ENCODE data around the gene FOXQ1.

DNA sequence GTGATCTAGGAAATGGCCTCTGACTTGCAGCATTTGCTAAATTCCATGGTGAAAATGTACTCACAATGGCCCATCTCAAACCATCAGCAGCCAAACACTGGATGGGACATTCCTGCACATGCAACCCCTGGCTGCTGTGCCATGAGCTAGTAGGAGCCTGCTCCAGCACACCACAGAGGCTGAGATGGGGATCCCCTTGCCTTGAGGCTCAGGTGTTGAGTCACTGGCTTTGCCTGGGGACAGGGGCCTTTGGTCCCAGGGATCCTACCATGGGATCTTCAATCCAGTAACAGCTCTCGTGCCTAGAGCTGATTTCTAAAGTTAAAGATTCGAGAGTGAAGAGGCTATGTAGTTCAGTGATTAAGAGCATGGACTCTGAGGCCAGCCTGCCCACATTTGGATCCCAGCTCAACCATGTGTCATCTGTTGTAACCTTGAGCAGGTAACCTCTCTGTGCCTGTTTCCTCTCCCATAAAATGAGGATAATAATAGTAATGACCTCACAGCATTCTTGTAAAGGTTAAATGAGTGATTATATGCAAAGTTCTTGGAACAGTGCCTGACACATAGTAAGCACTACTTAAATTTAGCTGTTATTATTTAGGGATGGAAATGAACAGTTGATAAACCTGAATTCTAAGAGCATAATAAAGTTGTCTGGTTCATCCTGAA lies 16.4 kb downstream of the FOXQ1 start:
- no peak for TF ChIP-seq POLR2AphosphoS5 (IDR thresholded peaks at IDR 0.05; ENCODE audit: low read depth, low read length)
- TF ChIP-seq FOXP2 (optimal IDR thresholded peaks at IDR 0.05; ENCODE audit: borderline replicate concordance, extremely low read depth, extremely low read length, insufficient read depth): no peak
